Measurements from ENCODE around the gene TTC33.

DNA sequence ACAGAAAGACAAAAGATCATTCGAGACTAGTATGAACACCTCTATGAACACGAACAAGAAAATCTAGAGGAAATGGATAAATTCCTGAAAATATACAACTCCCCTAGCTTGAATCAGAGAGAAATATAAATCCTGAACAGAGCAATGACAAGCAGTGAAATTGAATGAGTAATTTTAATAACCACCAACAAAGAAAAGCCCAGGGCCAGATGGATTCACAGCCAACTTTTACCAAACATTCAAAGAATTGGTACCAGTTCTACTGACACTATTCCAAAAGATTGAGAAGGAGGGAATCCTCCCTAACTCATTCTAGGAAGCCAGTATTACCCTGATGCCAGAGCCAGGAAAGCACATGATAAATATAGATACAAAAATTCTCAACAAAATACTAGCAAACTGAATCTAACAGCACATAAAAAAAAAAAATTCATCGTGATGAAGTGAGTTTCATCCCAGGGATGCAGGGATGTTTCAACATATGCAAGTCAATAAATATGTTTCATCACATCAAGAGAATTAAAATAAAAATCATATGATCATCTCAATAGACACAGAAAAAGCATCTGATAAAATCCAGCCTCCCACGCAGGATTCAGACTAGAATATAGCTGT, 101.3 kb downstream of the TTC33 start:
- TF ChIP-seq EZH2 (IDR thresholded peaks at IDR 0.05; ENCODE audit: insufficient read depth, poor library complexity, severe bottlenecking) (no peak), EZH2phosphoT487 (IDR thresholded peaks at IDR 0.05; ENCODE audit: insufficient read depth, low read depth) (no peak)

All from GM23248 (cell line).